HG03095 (cell line): Measurements from ENCODE around the gene C16orf89.

Experiments
- ATAC-seq: cut with Tn5 transposase; IDR thresholded peaks from one replicate; pipeline ENCODE4 v1.9.1; 2021; ENCODE audit warnings: moderate library complexity; ENCODE audit not compliant: unreplicated experiment

C16orf89 gene

DNA sequence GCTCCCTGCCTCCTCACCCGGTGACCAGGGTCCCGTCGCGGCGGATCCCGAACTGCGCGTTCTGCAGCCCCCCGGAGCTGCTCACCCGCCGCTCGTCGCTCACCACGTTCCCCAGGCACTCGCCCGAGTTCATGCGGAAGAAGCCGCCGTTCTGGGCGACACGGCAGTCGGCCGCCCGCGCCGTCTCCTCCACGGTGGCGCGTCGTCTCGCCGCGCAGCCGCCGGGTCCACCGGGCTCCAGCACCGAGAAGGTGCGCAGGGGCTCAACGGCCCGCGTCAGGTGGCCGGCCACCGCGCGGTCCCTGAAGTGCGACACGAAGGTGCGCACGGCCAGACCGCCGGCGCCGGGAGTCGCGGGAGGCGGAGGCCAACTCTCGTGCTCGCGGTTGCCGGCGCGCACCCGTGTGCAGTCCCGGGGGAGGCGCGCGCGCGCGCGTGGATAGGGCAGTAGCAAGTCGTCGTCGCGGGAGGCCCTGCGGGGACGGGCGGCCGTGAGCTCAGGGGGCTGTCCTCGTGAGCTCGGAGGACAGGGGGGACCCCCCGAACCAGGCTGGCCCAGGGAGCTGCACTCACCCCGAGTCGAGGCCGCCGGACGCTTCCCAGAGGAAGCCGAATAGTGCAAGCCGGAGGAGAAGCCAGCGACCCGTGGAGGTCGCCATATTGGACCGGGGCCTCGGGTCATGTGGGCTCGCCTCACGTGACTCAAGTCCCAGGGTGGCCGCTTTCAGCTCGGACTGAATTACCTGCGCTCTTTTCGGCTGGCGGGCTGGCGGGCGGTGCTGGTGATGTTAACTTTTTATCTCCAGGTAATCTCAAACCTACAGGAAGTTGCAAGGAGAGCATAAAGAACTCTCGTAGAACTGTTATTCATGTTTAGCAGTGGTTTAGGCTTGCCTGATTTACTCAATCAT is 32.2 kb downstream of the C16orf89 start, which contains the start of gene NAGPA:
TSS of gene NAGPA (minus strand) at position 680 of the 911 bp plus-strand sequence. CDS start at position 659, 21 bp downstream.
- ATAC-seq = peak; percentile 84

DNA sequence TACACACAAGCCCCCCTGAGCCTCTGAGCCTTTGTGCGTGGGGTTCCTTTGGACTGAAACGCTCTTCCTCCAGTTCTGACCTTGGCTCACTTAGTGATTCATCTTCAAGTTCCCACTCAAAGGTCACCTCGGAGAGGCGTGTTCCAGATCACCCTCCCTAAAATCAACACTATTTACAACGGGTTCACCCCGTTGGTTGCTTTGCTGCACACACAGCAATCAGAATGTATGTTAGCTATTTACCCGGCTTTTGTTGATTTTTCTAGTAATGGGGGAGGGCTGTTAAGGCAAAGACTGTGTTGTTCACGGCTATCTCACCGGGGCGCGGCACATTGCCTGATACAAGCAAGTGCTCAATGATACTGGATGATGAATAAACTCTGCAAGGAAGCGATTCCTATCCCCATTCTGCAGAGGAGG is 33.0 kb downstream of the C16orf89 start:
- no peak for ATAC-seq

DNA sequence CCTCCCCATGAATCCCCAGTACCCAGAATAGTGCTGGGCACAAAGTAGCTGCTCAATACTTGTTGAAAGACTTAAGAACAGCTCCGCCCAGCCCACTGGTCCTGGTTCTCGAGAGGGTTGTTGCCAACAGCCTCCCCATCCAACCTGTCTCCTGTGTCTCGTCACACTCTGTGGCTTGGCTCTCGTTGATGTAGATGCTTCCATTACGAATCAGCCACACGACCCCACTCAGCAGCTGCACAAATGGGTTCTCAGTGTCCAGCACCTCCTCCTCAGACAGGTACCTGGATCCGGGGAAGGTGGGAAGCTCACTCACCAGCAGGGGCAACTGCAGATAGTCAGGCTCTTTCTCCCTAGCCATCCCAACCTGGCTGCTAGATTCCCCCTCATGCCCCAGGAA is 34.2 kb downstream of the C16orf89 start:
- no peak for ATAC-seq

DNA sequence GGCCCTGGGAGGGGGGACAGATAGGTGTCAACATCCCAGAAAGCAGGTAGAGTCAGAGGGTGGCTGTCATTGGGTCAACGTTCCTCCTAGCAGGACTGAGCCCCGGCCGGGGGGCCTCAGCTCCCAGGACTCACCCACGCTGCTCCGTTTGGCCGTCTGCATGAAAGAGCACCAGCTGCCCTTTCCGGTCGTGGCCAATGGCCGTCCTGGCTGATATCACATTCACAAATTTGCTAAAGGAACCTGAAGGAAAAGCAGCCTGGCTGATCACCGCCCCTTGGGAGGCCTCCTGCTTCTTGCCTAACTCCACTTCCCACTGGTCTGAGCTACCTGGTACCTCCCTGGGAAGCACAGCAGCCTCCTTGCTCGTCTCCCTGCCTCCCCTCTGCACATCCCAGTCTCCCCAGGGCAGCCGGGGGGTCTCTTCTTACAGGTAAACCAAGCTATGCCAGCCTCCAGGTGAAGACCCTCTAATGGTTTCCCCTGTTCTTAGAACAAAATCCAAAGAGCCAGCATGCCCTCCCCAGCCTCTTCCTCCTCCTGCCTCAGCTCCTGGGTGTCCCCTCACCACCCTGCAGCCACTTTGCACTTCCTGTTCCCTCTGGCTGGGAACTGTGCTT is 35.4 kb downstream of the C16orf89 start:
- no peak for ATAC-seq

DNA sequence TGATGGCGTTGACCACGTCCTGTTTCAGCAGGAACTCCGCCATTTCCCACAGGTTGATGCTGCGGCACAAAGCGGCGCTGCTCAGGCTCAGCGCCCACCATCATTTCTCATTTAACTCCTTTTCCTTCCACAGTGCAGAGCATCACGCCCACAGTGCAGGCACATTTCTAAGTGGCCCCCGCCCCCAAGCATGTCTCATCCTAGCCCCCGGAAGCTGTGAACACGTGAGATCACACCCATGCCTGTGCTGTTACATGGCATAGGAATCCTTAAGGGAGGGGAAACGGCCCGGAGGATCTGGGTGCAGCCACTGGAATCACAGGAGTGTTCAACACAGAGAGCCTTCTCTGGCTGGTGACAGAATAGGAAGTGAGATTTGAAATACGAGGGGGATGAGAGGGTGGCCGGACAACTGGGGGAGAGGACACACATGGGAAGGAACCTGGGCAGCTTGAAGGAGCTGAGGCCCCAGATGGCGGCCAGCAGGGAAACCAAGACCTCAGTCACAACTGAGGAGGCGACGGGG is 36.7 kb downstream of the C16orf89 start:
- ATAC-seq = no peak

DNA sequence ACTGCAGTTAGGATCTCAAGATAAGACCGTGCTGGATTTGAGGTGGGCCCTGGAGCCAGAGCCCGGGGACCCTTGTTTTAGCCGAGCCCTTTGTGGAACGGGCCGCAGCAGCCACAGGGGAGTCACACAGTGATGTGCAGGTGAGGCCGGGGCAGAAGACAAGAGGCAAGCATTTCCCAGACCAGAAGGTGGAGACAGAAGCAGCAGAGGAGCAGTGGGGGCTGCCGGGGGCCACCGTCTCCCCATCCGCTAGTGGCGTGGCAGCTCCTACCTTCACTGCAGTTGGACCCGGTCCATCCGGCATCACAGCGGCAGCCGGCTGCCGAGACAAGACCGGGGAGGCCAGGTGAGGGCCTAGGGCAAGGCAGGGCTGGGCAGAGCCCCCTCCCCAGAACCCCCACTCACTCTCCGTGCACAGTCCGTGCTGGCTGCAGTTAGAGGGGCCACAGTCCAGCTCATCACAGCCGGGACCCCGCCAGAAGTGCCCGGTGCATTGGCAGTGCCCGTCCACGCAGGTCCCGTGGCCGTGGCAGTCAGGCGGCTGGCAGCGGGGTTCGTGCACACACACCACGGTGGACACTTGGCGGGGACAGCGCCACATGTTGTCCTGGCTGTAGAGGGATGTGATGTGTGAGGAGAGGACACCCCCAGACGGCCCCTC is 38.1 kb downstream of the C16orf89 start:
- ATAC-seq = no peak

DNA sequence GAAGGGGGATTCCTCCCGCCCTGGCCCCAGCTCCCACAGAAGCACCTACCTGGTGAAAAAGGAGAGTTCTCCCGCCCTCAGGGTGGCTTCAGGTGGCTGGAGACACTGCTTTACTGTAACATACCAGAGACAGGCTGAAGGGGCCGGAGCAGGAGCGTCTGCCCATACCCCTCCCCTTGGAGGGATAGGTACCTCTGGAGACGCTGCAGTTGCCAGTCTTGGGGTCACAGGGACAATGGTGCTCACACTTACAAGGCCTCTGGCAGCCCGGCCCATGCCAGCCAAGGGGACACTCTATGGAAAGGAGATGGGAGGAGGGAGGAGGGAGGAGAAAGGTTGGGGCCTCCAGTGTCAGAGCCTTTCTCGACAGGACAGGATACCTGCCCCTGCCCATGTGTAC is 38.7 kb downstream of the C16orf89 start:
- no peak for ATAC-seq

DNA sequence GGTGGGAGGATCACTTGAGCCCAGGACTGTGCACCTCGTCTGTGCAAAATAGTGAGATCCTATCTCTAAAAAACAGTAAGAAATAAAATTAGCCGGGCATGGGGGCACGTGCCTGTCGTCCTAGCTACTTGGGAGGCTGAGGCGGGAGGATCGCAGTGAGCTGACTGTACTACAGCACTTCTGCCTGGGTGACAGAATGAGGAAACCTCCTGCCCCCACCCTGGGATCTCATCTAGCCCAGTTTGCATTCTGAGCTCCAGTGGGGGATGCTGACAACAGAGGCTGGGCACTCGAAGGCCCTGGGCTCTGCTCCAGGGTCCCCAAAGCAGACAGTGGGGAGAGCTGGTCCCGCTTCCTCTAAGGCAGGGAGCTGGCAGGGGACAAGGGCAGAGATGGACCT is 39.1 kb downstream of the C16orf89 start:
- ATAC-seq = no peak

DNA sequence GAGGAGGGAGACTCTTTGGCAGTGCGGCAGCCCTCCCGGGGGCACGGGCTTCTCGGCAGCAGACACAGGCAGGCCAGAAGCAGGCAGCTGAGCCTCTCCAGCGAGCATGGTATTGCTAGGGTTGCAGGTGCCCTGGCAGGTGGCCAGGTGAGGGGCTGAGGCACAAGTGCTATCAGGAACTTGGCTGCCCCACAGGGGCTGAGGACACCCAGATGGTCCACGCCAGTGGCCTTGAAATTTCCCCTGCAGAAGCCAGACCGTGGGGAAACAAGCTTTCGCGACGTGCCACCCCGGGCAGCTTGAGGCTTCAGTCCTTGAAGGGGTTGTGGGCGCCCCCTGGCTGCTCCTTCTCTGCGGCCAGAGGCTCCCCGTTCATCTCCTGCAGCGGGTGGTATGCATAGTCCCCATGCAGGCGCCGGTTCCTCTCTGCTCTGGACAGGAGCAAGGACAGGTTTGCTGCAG is 40.6 kb downstream of the C16orf89 start:
- no peak for ATAC-seq

DNA sequence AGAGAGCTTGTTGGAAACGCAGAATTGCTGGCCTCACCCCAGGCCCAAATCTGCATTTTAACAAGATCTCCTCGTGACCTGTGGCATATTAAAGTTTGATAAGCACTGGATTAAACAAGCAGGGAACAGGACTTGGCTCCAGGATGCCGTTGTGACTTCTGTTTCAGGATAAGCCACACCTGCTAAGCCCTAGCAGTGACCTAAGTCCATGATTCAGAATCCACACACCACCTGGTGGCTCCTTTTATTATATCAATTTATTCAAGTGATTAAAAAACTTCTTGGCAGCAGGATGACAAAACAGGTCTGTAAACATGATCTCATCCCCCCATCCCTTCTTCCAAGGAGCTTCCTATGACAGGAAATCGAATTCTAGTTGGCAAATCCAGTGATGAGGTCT is 41.1 kb downstream of the C16orf89 start:
- ATAC-seq = no peak

DNA sequence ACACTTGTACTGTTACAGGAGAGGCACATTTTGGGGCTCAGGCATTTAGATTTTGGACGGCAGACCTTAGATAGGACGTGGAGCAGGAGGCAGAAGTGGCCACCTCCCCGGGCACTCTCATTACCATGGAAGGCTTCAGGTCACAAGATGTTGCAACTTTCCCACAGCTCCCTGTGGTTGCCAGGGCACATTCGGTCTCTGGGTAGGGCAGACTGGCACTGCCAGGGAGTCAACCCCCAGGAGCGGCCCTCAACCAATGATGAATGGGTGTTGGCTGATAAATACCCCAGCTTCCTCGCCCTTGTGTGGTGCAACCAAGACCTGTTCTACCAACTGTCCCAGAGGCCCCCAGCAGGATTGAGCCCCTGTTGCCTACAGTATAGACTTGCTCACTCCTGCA is 43.2 kb downstream of the C16orf89 start:
- ATAC-seq = no peak

DNA sequence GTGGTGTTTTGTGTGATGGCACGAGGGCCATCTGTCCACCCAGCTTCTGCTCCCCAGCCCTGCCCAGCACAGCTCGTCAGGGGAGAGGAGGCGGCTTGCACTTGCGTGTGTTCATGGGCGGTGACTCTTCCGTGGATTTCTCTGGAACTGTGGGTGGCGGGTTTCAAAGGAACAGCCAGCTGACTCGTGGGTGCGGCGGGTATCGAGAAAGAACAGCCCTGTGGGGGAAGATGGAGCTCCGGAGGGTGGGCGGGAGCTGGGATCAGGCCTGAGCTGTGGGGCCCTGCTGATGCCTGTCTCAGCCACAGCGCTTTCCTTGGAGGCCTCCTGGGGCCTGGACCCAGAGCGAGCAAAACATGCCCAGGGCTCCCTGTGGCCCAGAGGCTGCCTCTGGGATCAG is 45.2 kb downstream of the C16orf89 start:
- no peak for ATAC-seq

DNA sequence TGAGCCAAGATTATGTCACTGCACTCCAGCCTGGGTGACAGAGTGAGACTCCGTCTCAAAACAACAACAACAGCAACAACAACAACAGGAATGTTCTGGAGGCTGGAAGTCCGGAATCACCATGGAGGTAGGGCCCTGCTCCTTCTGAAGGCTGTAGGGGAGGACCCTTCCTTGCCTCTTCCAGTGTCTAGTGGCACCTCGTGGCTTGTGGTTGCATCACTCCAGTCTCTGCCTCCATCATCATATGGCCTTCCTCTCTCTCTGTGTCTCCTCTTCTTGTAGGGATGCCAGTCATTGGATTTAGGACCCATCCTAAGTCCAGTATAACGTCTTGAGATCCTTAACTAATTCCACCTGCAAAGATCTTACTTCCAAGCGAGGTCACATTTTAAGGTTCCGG is 46.0 kb downstream of the C16orf89 start:
- ATAC-seq = no peak

DNA sequence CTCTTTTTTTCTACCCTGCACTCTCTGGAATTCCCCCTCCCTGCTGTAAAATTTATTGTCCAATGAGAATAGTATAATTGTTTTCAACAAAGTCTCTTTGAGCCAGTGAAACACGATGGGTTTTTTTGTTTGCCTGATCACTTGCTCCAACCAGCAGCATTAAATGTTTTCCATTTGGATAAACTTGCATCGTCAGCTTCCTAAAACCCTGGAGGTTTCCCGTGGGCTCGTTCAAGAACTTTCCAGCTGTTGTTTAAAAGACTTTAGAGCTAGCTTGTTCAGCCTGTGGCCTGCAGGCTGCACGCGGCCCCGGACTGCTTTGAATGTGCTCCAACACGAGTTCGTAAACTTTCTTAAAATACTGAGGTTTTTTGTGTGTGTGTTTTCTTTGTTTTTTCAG is 47.0 kb downstream of the C16orf89 start:
- ATAC-seq = no peak

DNA sequence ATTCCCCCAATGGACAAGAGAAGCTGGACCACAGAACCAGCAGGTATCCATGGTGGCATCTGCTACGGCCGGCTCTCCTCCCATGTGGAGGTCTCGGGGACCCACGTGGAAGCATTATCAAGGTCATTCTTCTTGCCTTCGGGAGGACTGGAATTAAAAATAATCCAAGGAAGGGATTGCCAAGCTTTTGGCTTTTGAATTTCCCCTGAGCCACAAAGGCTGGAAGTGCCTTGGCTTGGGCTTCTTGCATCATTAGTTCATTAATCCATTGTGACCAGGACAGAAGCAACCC is 48.1 kb downstream of the C16orf89 start:
- ATAC-seq = no peak

DNA sequence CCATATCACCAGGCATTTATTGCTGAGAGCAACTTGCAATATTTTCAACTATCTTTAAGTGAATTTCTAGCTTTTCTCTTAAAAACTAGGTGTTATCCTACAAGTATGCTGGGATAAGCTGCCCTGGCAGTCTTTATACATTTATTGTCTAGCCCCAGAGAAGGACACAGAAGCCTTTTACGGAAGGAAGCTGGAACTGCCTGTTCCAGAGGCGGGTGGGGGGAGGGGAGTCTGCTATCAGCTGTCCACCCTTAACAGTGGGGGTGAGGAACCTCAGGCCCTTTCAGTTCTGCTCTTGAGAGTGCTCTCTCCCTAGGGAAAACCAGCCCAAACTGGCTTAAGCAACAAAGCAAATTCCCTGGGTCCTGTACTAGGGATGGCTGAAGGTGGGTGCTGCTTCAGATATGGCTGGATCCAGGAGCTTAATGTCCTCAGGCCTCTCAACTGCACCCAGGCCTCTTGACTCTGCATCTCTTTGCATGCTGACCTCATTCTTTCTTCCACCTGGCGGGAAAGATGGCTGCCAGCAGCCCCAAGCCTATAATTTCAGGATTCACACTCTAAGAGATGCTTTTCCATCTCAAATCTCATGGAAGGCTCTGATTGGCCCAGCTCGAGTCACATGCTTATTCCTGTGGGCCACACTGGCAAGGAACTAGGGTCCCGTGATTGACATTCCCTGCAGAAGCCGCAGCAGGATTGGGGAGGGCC is 48.6 kb downstream of the C16orf89 start:
- ATAC-seq = no peak

DNA sequence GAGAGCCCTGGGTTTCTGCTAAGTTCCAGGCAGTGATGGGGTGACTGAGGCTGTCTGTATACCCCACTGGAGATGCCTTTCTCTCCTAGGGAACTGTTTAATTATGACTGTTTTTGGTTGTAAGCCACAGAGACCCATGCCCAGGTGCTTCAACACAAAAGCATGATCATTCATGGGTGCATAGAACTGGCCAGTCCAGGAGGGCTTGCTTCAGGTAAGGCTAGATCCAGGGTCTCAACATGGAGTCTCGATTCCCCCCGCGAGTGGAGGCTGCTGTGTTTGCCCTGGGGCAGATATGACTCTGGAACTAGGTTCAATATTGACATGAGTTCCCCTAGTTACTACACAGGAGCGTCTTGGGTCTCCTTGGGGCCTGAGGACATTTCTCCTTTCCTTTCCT is 49.9 kb downstream of the C16orf89 start:
- ATAC-seq = no peak

DNA sequence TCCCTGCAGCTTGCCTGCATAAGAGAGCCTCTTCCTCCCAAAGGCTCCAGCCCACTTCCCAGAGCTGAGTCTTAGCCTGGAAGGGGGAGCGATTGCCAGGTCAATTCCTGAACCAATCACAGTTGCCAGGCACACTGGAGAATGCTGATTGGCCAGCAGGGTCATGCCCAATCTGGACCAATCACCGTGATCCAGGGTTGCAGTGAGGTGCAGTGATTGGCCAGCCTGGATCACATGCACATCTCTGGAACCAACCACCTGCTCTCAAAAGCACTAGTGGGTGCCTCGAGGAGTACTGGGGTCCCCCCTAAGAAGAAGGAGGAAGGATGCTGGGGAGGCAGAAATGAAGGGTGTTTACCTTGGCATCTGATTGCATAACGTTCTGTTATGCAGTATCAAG is 50.4 kb downstream of the C16orf89 start:
- no peak for ATAC-seq

DNA sequence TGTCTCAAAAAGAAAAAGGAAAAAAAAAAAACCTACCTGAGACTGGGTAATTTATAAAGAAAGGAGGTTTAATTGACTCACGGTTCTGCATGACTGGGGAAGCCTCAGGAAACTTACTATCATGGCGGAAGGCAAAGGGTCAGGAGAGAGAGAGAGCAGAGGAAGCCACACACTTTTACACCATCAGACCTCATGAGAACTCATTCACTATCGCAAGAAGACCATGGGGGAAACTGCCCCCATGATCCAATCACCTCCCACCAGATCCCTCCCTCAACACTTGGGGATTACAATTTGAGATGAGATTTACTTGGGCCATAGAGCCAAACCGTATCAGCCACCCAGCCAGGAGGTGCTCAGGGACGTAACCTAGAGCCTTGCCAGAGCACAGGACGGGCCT is 52.9 kb downstream of the C16orf89 start:
- ATAC-seq = no peak

DNA sequence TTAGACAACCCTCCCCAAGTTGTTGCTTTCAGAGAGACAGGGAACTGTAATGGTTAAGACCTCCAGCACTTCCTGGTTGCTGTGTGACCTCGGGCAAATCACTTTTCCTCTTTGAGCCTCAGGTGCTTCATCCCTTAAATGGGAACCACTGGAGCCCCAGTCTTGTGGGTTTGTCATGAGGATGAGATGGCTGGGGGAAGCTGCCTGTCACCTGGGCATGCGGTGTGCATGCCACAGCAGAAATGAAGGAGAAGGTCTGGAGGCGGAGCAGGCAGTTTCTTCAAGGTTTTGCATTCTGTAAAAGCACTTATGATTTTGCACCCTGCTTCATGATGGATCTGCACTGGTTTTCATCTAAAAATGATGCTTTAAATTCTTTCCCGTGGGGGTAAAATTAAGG is 54.1 kb downstream of the C16orf89 start:
- ATAC-seq = no peak
